GM12878 (cell line): Measurements from ENCODE around the gene ZNF212. TPM values are rescaled to one million over a fixed set of nuclear protein-coding genes. Genes with fewer than 3 reads are reported as not detected.

Experiments used
- ATAC-seq: fragments of 200-7000 bp; cut with Tn5 transposase; 3 replicates; pipeline ENCODE4 v1.9.1; 2020; ENCODE audit warnings: mild to moderate bottlenecking, moderate library complexity
- BruUV-seq: library from RNA; stranded (reverse); fragments of 400-500 nt; replicated peaks from 2 replicates; lab custom pipeline; 2021; lab: Mats Ljungman, UMichigan
- CTCF ChIA-PET: fragments of 300-600 bp; sonication (Branson Sonifier 250); formaldehyde crosslinking; extraction: SDS; loops from one replicate; lab custom pipeline; 2021; ENCODE audit warnings: inconsistent platforms; lab: Yijun Ruan, JAX
- POLR2A ChIA-PET: fragments of 350-600 bp; formaldehyde crosslinking; extraction: SDS; loops from one replicate; lab custom pipeline; 2021; ENCODE audit warnings: inconsistent platforms; lab: Charles Lee
- RAD21 ChIA-PET: fragments of 300-600 bp; sonication (Branson Sonifier 250); formaldehyde crosslinking; loops from one replicate; lab custom pipeline; 2023; ENCODE audit warnings: antibody characterized with exemption; ENCODE audit not compliant: unreplicated experiment; lab: Charles Lee
- SMC1A ChIA-PET: fragments of 300-600 bp; sonication (Branson Sonifier 250); formaldehyde crosslinking; loops from one replicate; lab custom pipeline; 2023; ENCODE audit not compliant: unreplicated experiment, uncharacterized antibody; lab: Charles Lee
- DNase-seq: peaks from one replicate; pipeline ENCODE4 v3.0.0-alpha.2; 2011; ENCODE audit warnings: low read depth, low spot score
- FAIRE-seq: peaks from 3 replicates; lab custom pipeline; 2011; peaks lifted over from hg19 to GRCh38; lab: Jason Lieb, UNC
- H2AFZ ChIP-seq: 2 replicates; pipeline ENCODE4 v1.6.0; 2011; ENCODE audit warnings: low read depth, low read length, control low read depth; ENCODE audit not compliant: control insufficient read depth
- H3K27ac ChIP-seq: 2 replicates; pipeline ENCODE4 v1.5.1; 2011; ENCODE audit warnings: control low read depth; ENCODE audit not compliant: control insufficient read depth, insufficient read depth
- H3K27me3 ChIP-seq, 2 experiments: replicated peaks in 1 of 2; 2 replicates each; pipeline versions ENCODE4 v1.6.0 to v1.6.1; 2011; ENCODE audit warnings: low read length in 1 of 2; ENCODE audit not compliant: control insufficient read depth in 2 of 2, insufficient read depth in 2 of 2
- H3K36me3 ChIP-seq, 2 experiments: 2 replicates each; pipeline ENCODE4 v1.5.1; 2011; ENCODE audit warnings: low read length in 1 of 2; ENCODE audit not compliant: control insufficient read depth in 2 of 2, insufficient read depth in 2 of 2
- H3K4me1 ChIP-seq: 2 replicates; pipeline ENCODE4 v1.6.1; 2011; ENCODE audit warnings: mild to moderate bottlenecking, low read length, moderate library complexity, mixed read lengths; ENCODE audit not compliant: control insufficient read depth, insufficient read depth
- H3K4me2 ChIP-seq: 2 replicates; pipeline ENCODE4 v1.6.0; 2011; ENCODE audit warnings: control low read depth; ENCODE audit not compliant: control insufficient read depth, insufficient read depth
- H3K4me3 ChIP-seq: fragments of 200-600 bp; sonication (generic); 2 replicates; pipeline ENCODE4 v1.5.1; 2016
- H3K79me2 ChIP-seq: 2 replicates; pipeline ENCODE4 v1.6.0; 2011; ENCODE audit warnings: low read length; ENCODE audit not compliant: control insufficient read depth, insufficient read depth
- H3K9ac ChIP-seq: 2 replicates; pipeline ENCODE4 v1.8.0; 2011; ENCODE audit warnings: low read length, control low read depth, mixed read lengths; ENCODE audit not compliant: control insufficient read depth, insufficient read depth
- H3K9me3 ChIP-seq: replicated peaks from 3 replicates; pipeline ENCODE4 v1.5.1; 2011; ENCODE audit warnings: mild to moderate bottlenecking, low read length; ENCODE audit not compliant: control insufficient read depth, insufficient read depth
- H4K20me1 ChIP-seq: 2 replicates; pipeline ENCODE4 v1.6.0; 2011; ENCODE audit not compliant: control insufficient read depth, insufficient read depth
- BHLHE40 ChIP-seq, 2 experiments: fragments of 450-650 bp in 1 of 2; IDR thresholded peaks; 2 replicates each; pipeline ENCODE4 v1.6.1; 2011 to 2017; ENCODE audit warnings: low read depth in 2 of 2, borderline replicate concordance in 1 of 2, improper control_type of control experiment in 1 of 2, low read length in 1 of 2, mild to moderate bottlenecking in 1 of 2
- E2F8 ChIP-seq: fragments of 450-650 bp; IDR thresholded peaks from 2 replicates; pipeline ENCODE4 v1.6.1; 2018; ENCODE audit warnings: mild to moderate bottlenecking, low read depth, moderate library complexity; ENCODE audit not compliant: partially characterized antibody
- EED ChIP-seq: sonication (generic); IDR thresholded peaks from 2 replicates; pipeline ENCODE4 v1.6.1; 2016; ENCODE audit warnings: antibody characterized with exemption, low read depth
- GATAD2B ChIP-seq: fragments of 450-650 bp; conservative IDR thresholded peaks from 2 replicates; pipeline ENCODE4 v1.6.1; 2017; ENCODE audit warnings: low read depth, mild to moderate bottlenecking, moderate library complexity
- HCFC1 ChIP-seq: fragments of 150-350 bp; IDR thresholded peaks from 2 replicates; pipeline ENCODE4 v1.6.1; 2014; ENCODE audit warnings: low read length
- HDAC2 ChIP-seq: fragments of 200-600 bp; sonication (generic); IDR thresholded peaks from 2 replicates; pipeline ENCODE4 v1.6.1; 2017
- IRF3 ChIP-seq: fragments of 450-650 bp; IDR thresholded peaks from 2 replicates; pipeline ENCODE4 v1.6.1; 2014; ENCODE audit warnings: mild to moderate bottlenecking
- MTA3 ChIP-seq: IDR thresholded peaks from 2 replicates; pipeline ENCODE4 v1.6.1; 2012; ENCODE audit warnings: low read length, inconsistent platforms, borderline replicate concordance
- NRF1 ChIP-seq: conservative IDR thresholded peaks from 2 replicates; pipeline ENCODE4 v1.6.1; 2011; ENCODE audit warnings: mild to moderate bottlenecking, low read depth, low read length, improper control_type of control experiment
- POLR2AphosphoS5 ChIP-seq: IDR thresholded peaks from 2 replicates; pipeline ENCODE4 v1.6.1; 2011; ENCODE audit warnings: mild to moderate bottlenecking, low read length, inconsistent platforms
- SMARCA5 ChIP-seq: fragments of 450-650 bp; IDR thresholded peaks from 2 replicates; pipeline ENCODE4 v1.6.1; 2017; ENCODE audit warnings: mild to moderate bottlenecking
- ZBTB33 ChIP-seq: fragments of 450-650 bp; IDR thresholded peaks from 2 replicates; pipeline ENCODE4 v1.6.1; 2017; ENCODE audit warnings: mild to moderate bottlenecking
- ZNF274 ChIP-seq: IDR thresholded peaks from one replicate; pipeline ENCODE4 v1.8.0; 2011; ENCODE audit not compliant: insufficient read length, insufficient read depth
- WGBS: methylation state at CpG from one replicate; pipeline ENCODE4 v1.1.6; 2016; ENCODE audit warnings: low lambda C conversion rate; ENCODE audit not compliant: insufficient replicate concordance, insufficient coverage; ENCODE audit errors: missing lambda C conversion rate; 5-methylcytosine and 5-hydroxymethylcytosine counted together
- in situ Hi-C: fragments of 300-500 bp; cut with MboI; formaldehyde crosslinking; loops from 9 replicates; pipeline ENCODE4 v1.14.3; 2018; ENCODE audit warnings: mixed read lengths
- intact Hi-C: fragments of 100-400 bp; cut with micrococcal nuclease; formaldehyde crosslinking; loops from one replicate; pipeline ENCODE4 v1.14.2; 2022; ENCODE audit not compliant: unreplicated experiment
- polyA plus RNA-seq, 11 experiments: library from polyadenylated mRNA; depleted of rRNA in 4 of 11; unstranded in 6 of 11; stranded (reverse) in 5 of 11; fragments of >200 nt; fragmentation: Nextera tagmentation in 4 of 11; fragmentation: Illumina TruSeq in 1 of 11; extraction: Ambion mirVana in 4 of 11; extraction: Trizol in 1 of 11; gene quantifications; 1 replicate in 1 of 11; 2 replicates in 10 of 11; pipeline versions ENCODE4 v1.2.1 to v1.2.3, GENCODE V29; 2011 to 2016; ENCODE audit warnings: inconsistent platforms in 2 of 11, missing spikeins in 2 of 11, low read depth in 1 of 11
- total RNA-seq, 4 experiments: library from RNA; depleted of rRNA in 3 of 4; stranded (reverse); fragments of >200 nt in 3 of 4; fragmentation: Illumina TruSeq in 1 of 4; extraction: Trizol in 1 of 4; gene quantifications; 2 replicates each; pipeline versions ENCODE4 v1.2.1 to v1.2.3, GENCODE V29; 2013 to 2021

ZNF212 gene
- total and polyA plus RNA-seq, 10 of the 15 experiments (the other 5 are each of a cell fraction or from before 2014, with no cell fraction given), result 1.2 to 11.6 (median 5.4) TPM

- intact Hi-C loops, result no loop called here
- DNase-seq (no peak), FAIRE-seq (no peak), ATAC-seq (no peak)
- SMC1A ChIA-PET, result no interaction called here
- no peaks in the 10 kb centered on the region for H4K20me1 ChIP-seq
- BruUV-seq, result no TSS peak
- CTCF ChIA-PET, result interaction anchor here (1.1 to 1.2 kb wide), 2 partner anchors 15 to 64 kb away, joined by 4 to 5 read pairs; partner anchors contain the start of genes ZNF282 and ZNF398
- no peak for TF ChIP-seq ZBTB33
- TF ChIP-seq POLR2AphosphoS5, result no peak
- TF ChIP-seq ZNF274, result no peak
- no peak for TF ChIP-seq NRF1
- TF ChIP-seq IRF3, result no peak
- TF ChIP-seq MTA3, result no peak
- TF ChIP-seq SMARCA5, result no peak
- no peak for TF ChIP-seq GATAD2B
- TF ChIP-seq BHLHE40 (IDR thresholded peaks at IDR 0.05; ENCODE audit: borderline replicate concordance in 1 of 2, low read depth in 2 of 2, low read length in 1 of 2), result no peak
- TF ChIP-seq HDAC2, result no peak
- TF ChIP-seq EED, result no peak
- TF ChIP-seq HCFC1, result no peak
- TF ChIP-seq E2F8, result no peak
- POLR2A ChIA-PET, result no interaction called here
- H2AFZ ChIP-seq, result no peak overlapping the region
- no peak overlapping the region for H3K9ac ChIP-seq
- no peaks in the 10 kb centered on the region for H3K4me1 ChIP-seq
- WGBS, result 92% methylated on average over 11 of the region's 11 CpGs
- H3K79me2 ChIP-seq, result no peaks in the 10 kb centered on the region; the same call in 1 of the 2 replicates
- no peak overlapping the region for H3K4me3 ChIP-seq
- no peak overlapping the region for H3K4me2 ChIP-seq
- H3K27ac ChIP-seq, result no peak overlapping the region
- peaks cover 24 to 36% of the 10 kb centered on the region in 2 experiments for H3K36me3 ChIP-seq
- RAD21 ChIA-PET, result no interaction called here
- in situ Hi-C loops, result no loop called here
- no peaks in the 10 kb centered on the region for H3K27me3 ChIP-seq
- no peaks in the 10 kb centered on the region for H3K9me3 ChIP-seq
These were observed 28.9 kb upstream of the ZNF212 start for GRCh38 chr7:149210551-149210950.
